HL-60/S4 treated with phorbol 12-myristate 13-acetate at 8.2 ng/mL for 4 days and 3 days (cell line): ENCODE data around the gene BARD1.
"Not testable (repeated sequence)": the region's sequence is repeated elsewhere in the genome, so short reads cannot be mapped to it uniquely, and the experiment has no call there.

Experiments used
- in situ Hi-C: fragments of 300-500 bp; cut with MboI; formaldehyde crosslinking; loops from 2 replicates; pipeline ENCODE4 v1.15.0; 2022; ENCODE audit warnings: low sequenced_read_pairs

The BARD1 gene

GRCh38 chr2:214808981-214809750 lies at the start of gene BARD1:
Gene BARD1, minus strand, starts transcription at chr2:214809683. Its CDS starts 114 bp downstream, at chr2:214809569.
- in situ Hi-C loops: no loop called here

GRCh38 chr2:214856137-214856536 lies 46.7 kb upstream of the BARD1 start:
- in situ Hi-C loops: no loop called here

GRCh38 chr2:214853906-214854305 lies 44.4 kb upstream of the BARD1 start:
- in situ Hi-C loops: no loop called here

- in situ Hi-C loops: no loop called here
Measured at GRCh38 chr2:214843823-214844222, 34.3 kb upstream of the BARD1 start.

GRCh38 chr2:214839464-214839863 lies 30.0 kb upstream of the BARD1 start:
- in situ Hi-C loops: no loop called here

- in situ Hi-C loops: no loop called here
Measured at GRCh38 chr2:214837466-214837865, 28.0 kb upstream of the BARD1 start.

- in situ Hi-C loops: no loop called here
Measured at GRCh38 chr2:214836568-214836967, 27.1 kb upstream of the BARD1 start.

- in situ Hi-C loops: no loop called here
Measured at GRCh38 chr2:214830794-214831346, 21.4 kb upstream of the BARD1 start.

GRCh38 chr2:214816008-214816533 lies 6.6 kb upstream of the BARD1 start:
- in situ Hi-C loops: no loop called here

- in situ Hi-C loops: no loop called here
Measured at GRCh38 chr2:214810671-214811070, 1.2 kb upstream of the BARD1 start.

GRCh38 chr2:214809751-214810564 lies 475 bp upstream of the BARD1 start:
- in situ Hi-C loops: no loop called here

GRCh38 chr2:214807653-214808052 lies 1.8 kb downstream of the BARD1 start:
- in situ Hi-C loops: no loop called here

- in situ Hi-C loops: no loop called here
Measured at GRCh38 chr2:214801768-214802397, 7.6 kb downstream of the BARD1 start.

- in situ Hi-C loops: no loop called here
Measured at GRCh38 chr2:214801068-214801467, 8.4 kb downstream of the BARD1 start.

- in situ Hi-C loops: no loop called here
Measured at GRCh38 chr2:214800180-214800579, 9.3 kb downstream of the BARD1 start.

GRCh38 chr2:214796911-214797310 lies 12.6 kb downstream of the BARD1 start:
- in situ Hi-C loops: no loop called here

- in situ Hi-C loops: not testable (repeated sequence)
Measured at GRCh38 chr2:214783181-214783580, 26.3 kb downstream of the BARD1 start.

- in situ Hi-C loops: no loop called here
Measured at GRCh38 chr2:214782671-214783070, 26.8 kb downstream of the BARD1 start.

- in situ Hi-C loops: no loop called here
Measured at GRCh38 chr2:214781226-214781625, 28.3 kb downstream of the BARD1 start.

GRCh38 chr2:214775971-214776370 lies 33.5 kb downstream of the BARD1 start:
- in situ Hi-C loops: no loop called here

- in situ Hi-C loops: no loop called here
Measured at GRCh38 chr2:214774108-214774507, 35.4 kb downstream of the BARD1 start.
